SW480 (cell line): ENCODE results near the gene VIPAS39.

Source experiments
- DNase-seq: peaks from one replicate; pipeline ENCODE4 v3.0.0-alpha.2; 2016; ENCODE audit warnings: low spot score

Gene VIPAS39

DNA sequence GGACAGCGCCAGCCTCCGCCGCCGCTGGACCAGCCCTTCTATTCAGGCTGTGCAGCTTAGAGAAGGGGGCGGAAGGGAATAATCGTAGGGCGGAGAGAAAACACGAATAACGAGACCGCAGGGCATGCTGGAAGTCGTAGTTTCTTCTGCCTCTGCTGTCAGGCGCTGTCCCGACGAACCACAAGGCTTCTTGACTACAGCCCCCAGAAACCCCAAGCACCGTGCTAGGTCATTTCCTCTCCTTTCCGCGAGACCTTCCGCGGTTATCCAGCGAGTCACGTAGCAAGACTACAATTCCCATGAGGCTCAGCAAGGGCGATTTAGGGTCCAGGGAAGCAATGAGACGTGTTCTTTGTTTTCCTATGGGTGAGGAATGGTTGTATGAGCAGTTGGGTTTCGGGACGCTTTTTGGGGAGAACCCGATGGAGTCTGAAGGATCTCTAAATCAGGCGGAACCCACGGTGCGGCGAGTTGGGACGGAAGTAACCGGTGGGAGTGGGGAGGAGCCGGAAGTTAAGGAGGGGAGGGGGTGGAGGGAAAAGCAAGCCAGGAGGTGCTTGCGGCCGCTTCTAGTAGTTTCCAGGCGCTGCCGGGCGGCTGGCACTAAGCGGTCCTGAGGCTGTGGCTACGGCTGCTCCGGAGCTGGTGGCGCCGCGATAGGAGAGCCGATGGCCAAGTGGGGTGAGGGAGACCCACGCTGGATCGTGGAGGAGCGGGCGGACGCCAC, at the start of gene VIPAS39, which contains the start of gene AHSA1:
Gene VIPAS39, minus strand, starts transcription at position 80 of the 727 bp plus-strand sequence. CDS start 3,499 bp downstream, outside the sequence.
Gene AHSA1, plus strand, starts transcription at position 572 of the 727 bp plus-strand sequence. Its CDS starts 97 bp downstream, at position 669.
- DNase-seq = peak; percentile 100

DNA sequence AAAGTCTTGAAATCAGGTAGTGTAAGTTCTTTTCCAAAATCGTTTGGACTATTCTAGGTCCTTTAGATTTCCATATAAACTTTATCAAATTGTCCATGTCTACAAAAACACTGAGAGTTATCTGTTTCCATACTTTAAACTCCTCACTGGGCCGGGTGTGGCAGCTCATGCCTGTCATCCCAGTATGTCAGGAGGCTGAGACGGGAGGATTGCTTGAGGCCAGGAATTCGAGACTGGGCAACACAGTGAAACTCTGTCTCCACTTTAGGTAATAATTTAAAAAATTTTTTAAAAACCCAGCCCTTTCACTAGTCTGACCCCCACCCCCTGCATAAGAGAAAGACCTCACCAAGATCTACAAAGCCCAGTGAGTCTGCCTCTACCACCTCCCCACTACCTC, 47.6 kb upstream of the VIPAS39 start:
- DNase-seq = no peak

DNA sequence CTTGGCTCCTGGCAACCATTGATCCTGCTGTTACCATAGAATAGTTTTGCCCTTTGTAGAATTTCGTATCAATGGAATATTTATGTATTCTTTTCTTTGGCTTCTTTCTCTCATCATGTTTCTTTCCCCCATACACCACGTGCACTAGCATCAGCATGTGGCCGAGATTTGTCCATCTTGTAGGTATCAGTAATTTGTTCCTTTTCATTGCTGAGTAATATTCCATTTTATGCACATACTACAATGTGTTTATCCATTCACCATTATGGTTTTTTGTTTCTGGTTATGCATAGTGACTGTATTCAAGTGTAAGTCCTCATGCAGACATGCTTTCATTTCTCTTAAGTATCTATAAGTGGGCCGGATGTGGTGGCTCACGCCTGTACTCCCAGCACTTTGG, 45.7 kb upstream of the VIPAS39 start:
- DNase-seq = no peak

DNA sequence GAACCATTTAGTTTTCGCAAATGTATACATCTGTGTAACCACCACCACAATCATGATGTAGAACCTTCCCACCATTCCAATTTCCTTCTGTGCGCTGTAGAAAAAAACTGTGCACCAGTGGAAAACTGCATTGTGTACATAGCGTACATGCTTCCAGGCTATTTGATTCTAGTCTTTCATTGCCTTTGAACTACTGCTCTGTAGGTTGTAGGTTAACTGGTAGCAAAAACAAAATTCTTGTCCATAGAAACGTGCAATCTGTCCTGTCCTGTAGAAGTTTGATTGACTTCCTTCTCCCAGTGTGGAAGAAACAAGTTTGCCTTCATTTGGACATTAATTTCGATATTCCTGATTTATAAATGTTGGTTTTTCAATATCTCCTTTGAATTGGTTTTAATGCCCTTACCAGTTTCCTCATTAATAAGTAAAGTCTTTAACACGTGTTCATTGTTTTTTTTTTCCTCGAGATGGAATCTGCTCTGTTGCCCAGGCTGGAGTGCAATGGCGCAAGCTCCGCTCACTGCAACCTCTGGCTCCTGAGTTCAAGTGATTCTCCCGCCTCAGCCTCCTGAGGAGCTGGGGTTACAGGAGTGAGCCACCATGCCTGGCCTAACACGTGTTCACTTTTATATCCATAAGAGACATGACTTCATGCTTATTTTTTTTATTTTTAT, 44.8 kb upstream of the VIPAS39 start:
- DNase-seq = no peak

DNA sequence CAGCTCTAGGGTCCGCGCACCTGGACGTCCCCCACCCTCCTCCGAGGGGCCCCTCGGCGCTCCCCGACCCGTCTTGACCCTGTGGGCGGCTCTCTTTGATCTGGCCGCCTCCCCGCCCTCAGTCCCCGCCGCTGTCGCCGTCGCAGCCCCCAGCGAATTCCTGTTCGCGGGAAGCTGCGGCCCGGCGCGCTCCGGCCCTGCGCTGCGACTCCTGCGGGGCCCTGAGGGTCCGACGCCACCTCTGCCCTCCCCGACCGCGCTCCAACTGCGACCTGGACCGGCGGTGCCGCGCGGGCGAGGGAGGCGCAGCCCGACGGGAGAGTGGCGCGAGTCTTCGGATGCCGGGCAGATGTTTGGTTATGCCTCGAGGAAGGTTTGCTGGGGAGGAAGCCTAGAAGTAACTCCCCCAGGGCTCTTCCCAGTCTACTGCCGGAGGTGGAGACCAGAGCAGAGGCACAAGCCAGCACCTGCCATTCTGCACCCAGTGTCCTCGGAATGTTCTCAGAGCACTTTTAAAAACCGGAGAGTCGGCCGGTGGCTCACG, 41.7 kb upstream of the VIPAS39 start:
- DNase-seq = peak; percentile 51

DNA sequence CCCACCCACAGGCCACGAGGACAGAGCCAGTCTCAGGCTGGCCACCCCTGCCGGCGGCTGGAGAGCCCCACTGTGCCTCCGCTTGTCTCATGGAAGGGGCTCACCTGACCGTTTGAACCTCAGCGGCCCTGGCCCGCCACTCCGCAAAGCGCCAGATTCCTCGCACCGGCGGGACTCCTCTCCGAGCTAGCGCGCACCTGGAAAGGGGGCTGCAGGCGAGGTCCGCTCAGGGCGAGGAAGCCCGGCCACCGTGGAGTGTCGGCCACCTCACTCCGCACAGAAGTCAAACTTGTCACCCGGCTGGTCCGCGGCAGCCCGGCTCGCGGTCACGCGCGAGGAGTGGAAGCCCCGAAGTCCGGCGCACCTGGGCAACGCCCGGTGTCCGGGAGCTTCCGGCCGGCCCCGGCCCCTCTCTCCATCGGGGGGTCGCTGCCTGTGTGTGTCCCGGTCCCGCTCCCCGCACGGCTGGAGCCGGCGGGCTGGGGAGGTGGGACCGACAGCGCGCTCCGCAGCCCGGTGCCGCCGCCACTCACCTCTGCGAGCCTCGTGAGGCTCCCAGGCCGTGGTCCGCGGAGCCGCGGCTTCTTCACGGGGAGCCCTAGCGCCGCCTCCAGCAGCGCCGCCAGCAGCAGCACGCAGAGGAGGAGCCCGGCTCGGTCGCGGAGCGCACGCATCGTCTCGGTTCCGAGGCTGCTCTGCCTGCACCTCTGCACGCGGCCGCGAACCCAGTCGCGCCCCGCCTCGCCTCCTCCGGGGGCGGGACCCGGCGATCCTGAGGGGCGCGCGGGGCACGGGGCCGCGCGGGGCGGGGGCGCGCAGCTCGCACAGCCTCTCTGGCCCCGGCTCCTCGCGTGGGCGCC, 40.9 kb upstream of the VIPAS39 start, which contains the start of gene ISM2:
Gene ISM2, minus strand, starts transcription at position 697 of the 860 bp plus-strand sequence. Its CDS starts 23 bp downstream, at position 674.
- DNase-seq = peak; percentile 70

DNA sequence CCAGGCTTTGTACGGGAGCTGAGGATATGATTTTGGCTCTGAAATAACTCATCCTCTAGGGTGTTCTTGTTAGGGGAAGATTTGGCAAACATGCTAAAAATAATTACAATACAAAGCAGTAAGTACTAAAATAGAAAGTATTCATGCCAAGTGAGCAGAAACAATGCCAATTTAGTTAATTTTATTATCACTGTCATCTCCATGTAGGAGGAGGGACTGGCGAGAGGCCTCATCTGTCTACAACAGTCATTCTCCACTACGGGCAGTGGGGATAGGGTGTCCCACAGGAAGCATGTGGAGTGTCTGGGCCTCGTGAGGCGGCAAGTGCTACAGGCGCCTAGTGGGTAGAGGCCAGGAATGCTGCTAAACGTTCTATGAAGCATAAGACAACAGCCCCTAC, 37.9 kb upstream of the VIPAS39 start:
- no peak for DNase-seq

DNA sequence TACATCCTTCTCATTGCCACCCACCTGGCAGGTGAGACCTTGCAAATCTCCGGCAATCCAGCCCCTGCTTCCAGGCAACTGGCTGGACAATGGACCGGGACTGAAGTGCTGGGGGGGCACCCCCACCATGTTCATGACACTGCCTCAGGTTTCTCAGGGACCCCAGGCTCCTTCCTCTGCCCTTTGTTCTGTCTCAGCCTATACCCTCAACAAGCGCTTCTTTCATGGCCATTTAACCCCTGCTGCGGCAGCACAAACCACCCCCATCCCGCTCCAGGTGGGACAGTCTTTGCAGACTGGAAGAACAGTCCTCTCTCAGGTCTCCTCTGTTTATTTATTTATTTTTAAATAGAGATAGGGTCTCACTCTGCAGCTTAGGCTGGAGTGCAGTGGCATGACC, 33.7 kb upstream of the VIPAS39 start:
- no peak for DNase-seq

DNA sequence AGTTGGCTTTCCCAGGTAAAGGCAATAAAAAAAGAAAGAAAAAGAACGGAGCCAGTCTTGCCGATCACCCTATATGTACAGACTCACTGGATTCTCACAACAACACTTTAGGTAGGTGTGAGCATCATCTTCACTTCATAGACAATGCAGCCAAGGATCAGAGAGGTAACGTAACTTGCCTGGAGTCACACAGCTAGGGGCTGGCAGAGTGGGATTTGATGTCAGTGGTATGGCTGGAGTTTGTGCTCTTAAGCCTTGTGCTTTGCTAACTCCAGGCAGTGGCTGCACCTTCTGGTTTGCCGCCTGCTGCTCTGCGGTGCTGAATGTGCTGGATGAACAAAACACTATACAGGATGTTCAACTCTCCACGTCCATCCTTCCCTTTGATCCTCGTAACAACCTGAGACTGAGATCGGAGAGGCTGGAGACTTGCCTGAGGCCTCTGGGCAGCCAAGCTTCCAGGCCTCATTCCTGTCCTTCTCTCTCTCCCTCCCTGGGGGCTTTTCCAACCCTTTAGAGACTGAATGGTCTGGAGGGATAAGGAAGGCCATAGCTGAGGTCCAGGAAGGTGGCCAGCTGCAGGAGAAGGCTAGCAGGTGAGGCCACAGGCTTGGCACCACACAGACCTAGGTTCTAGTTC, 33.1 kb upstream of the VIPAS39 start:
- DNase-seq = no peak

DNA sequence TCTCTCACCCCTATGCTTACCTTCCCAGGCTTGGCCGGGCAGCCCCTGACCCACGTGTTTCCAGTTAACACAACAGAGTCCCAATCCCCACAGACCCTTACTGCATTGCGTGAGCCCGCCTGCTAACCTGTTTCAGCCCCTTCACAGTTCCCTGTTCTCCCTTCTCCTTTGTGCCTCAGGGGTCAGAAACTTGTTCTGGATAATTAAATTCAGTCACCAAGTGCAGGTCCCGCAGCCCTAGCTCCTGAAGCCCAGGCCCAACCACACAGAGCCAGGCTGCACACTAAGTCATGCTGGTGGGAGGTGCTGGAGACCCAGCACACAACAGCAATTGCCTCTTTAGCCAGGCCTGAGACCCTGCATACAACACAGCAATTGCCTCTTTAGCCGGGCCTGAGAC, 31.6 kb upstream of the VIPAS39 start:
- DNase-seq = no peak

DNA sequence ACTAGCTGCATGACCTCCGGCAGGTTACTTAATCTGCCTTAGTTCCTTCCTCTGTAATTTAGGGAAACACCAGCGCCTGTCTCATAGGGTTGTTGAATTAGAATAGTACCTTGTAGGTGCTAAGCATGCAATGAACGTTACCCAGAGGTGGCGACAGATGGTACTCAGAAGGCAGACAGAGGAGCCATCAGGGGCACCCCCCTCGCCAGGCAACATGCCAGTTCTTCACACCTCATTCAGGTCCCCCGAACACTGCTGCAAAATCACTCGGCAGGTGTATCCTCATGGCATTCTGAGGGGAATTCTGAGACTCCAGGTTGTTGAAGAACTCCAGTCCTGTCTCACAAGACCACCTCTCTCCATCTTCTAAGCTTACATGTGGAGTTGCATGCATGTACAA, 31.2 kb upstream of the VIPAS39 start:
- no peak for DNase-seq

DNA sequence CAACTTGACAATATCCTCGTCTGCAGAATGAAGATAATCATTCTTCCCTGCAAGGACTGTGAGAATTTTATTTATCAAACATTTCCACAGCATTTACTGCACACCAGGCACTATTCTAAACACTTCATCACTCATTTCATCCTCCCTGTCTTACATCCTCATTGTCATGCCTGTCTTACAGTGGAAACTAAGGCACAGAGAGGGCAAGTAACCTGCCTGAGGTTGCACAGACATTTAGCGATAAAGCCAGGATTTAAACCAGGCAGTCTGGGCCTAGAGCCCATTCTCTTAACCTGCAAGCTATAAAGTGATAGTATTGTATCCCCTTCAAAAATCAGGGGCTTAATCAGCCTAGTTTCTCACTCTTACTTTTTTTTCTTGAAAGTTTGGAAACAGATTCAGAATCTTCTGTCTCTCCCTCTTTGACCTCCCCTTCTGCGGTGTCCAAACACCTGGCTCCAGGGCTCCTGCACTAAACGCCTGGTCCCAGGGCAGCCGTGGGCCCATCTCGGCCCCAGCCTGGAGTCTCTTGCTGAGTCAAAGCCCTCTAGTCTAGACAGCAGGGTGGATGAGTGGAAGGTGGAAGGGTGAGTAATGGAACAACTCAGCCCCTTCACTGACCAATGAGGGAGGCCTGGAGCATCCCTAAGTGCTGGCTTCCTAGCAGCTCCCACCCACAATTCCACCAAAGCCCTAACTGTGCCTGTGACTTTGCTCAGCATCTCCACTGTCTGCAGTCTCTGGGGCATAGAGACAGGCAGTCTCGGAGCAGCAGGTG, 28.7 kb upstream of the VIPAS39 start:
- no peak for DNase-seq

DNA sequence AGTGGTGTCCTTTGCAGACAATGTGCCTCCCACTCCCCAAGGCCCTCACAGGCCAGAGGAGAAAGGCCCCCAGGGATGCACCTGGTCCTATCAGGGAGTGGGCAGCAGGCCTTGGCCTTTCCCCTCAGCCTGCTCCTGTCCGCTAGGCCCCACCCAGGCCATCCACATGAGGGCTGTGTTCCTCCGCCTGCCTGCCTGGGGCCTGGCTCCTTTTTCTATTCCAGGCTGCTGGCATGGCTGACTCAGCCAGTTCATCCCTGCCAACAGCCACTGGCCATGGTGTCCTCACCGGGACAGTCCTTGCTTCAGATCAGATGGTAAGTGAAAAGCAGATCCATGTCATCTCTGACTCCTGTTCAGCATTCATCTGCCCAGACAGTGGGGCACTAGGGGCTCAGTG, 27.9 kb upstream of the VIPAS39 start:
- DNase-seq = no peak

DNA sequence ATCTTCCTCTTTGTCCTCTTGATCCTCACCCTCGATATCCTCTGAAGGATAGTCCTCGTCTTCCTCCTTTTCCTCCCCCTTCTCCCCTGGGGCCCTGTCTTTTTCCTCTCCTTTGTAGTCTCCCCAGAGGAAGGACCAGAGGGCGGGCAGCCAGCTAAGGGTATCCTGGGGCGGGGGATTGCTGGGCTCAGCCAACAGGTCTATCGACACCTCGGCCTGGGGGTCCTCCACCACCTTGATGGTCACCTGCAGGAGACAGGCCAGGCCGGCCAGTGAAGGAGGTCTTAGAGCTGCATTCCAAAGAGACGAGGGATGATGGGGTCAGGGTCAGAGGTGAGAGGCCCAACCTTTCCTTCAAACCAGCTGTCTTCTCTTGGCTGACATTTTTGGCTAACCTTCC, 25.0 kb upstream of the VIPAS39 start:
- no peak for DNase-seq

DNA sequence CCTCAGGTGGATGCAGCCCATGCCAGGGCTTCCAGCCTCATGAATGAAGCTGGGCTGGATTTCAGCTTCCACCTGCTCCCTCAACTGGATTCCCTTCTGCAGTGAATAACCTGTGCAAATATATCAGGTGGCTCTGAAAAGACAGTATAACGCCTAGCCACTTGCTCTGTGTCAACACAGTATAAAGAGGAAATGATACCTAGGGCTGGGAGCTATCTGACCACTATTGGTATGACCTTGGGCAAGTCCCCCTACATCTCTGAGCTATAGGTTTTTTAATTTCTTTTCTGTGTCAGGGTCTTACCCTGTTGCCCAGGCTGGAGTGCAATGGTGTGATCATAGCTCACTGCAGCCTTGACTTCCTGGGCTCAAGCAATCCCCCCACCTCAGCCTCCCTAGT, 21.4 kb upstream of the VIPAS39 start:
- no peak for DNase-seq

DNA sequence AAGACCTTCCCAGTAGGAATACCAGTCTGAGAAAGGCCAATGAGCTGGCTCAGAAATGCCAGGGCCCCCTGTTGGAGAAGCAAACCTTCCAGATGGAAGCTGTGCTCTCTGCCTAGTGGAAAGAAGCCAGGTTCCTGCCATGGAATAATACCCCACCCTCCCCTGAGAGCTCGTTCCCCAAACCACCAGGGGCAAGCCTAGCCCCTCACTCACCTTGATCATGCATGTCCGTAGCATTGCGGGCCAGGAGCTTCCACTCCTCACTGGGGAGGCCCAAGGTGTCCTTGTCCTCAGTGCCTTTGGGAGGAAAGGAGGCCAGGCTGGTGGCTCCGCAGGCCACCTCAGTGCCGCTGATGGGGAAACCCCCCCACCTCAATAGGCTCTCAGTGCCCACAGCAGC, 20.6 kb upstream of the VIPAS39 start:
- DNase-seq = no peak

DNA sequence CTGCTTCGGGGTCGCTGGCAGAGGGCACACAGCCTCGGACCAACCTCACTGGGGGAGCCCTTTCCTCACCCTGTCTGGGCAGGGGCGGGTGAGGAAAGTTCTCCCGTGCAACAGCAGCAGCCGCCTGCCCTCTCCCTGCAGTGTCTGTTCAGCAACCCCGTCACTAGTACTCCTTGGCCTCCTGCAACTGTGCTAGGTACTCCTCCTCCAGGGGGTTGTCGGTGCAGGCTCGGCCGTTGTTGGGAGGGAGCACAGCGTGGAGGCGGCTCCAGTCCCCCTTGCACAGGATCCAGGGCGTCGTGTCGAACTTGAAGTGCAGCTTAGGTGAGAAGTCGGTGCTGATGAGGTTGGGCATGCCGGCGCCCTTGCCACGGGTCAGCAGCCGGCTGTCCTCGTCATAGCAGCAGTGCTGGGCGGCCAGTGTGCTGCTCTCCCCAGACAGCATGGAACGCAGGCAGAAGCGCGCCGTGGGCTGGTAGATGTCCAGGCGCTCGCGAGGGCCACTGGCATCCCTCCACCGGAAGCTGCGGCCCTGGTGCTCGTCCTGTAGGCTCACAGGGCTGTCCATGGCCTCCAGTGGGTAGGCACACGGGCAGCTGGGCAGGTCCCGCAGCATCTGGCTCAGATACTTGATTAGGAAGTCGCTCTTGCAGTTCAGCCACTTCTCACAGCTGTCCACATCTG, 18.2 kb upstream of the VIPAS39 start:
- no peak for DNase-seq

DNA sequence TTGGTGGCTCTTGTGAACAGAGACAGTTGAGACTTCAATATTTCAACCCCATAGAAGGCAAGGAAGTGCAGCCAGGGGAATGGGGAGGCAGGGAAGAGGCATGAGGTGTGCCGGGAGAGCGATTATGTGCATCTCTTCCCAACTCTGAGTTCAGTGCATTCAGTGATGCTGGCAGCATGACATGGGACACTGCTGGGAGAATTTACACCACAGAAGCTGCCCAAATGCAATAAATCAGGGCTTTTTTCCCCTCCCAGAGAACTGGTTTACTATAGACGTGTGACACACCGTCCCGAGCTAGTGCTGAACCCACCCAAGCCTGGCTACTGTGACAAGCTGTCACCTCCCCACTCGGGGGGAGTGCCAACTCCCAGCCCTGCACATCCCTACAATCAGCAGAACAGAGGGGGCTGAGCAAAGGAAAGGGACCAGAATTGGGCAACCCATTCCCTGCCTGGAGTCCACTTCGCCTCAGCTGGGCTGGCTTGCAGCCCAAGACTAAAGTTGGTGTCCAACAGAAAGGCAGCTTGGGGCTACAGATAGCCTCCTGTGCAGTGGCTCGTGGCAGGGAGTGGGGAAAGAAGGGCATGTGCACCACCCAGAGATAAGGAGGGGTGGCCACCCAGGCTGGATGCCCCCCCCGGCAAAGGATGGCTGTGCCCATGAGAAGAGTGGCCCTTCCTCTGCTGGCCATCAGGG, 17.2 kb upstream of the VIPAS39 start:
- DNase-seq = no peak

DNA sequence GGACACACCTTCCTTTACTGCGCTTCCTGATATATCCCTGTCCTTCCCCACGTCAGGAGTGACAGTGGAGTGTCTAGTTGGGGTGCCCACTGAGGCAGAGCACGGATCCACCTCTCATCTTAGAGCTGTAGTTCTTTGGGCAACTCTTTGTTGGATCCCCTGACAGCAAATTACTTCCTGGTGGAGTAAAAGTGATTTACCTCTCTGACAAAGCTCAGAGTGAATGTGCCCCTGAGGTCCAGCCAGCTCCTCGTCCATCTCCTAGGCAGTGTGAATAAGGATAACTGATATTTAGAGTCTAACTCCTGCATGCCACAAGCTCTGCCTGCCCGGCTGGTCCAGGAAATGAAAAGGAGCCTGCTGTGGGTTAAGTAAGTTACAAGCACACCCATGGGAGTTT, 16.5 kb upstream of the VIPAS39 start:
- no peak for DNase-seq
